Progenitor cell of endocrine pancreas (in vitro differentiated cells): ENCODE data around the gene PRR14. TPM values are rescaled to one million over a fixed set of nuclear protein-coding genes. Genes with fewer than 3 reads are reported as not detected.

Experiments used
- DNase-seq: peaks from one replicate; pipeline ENCODE4 v3.0.0; 2021; ENCODE audit warnings: low spot score; ENCODE audit not compliant: unreplicated experiment
- H3K27ac Mint-ChIP-seq: 2 replicates; pipeline ENCODE4 v1.8.0; 2021; ENCODE audit warnings: mild to moderate bottlenecking, moderate library complexity, mixed read lengths
- H3K27me3 Mint-ChIP-seq: 2 replicates; pipeline ENCODE4 v1.8.0; 2021; ENCODE audit warnings: mixed read lengths
- H3K36me3 Mint-ChIP-seq: 2 replicates; pipeline ENCODE4 v1.8.0; 2022; ENCODE audit warnings: mixed read lengths; ENCODE audit not compliant: insufficient read depth
- H3K4me1 Mint-ChIP-seq: 2 replicates; pipeline ENCODE4 v1.8.0; 2021; ENCODE audit warnings: low read depth, mixed read lengths
- H3K4me3 Mint-ChIP-seq: 2 replicates; pipeline ENCODE4 v1.8.0; 2021; ENCODE audit warnings: low read depth, mild to moderate bottlenecking, moderate library complexity, mixed read lengths
- H3K9me3 Mint-ChIP-seq: 2 replicates; pipeline ENCODE4 v1.8.0; 2021; ENCODE audit warnings: low read depth, mixed read lengths
- CTCF ChIP-seq: fragments of 200-600 bp; sonication (generic); IDR thresholded peaks from one replicate; pipeline ENCODE4 v1.5.0; 2021; ENCODE audit warnings: antibody characterized with exemption, mild to moderate bottlenecking; ENCODE audit not compliant: unreplicated experiment
- total RNA-seq: library from RNA; stranded (reverse); gene quantifications from 2 replicates; pipeline ENCODE4 v1.2.1, GENCODE V29; 2021

The PRR14 gene
- total RNA-seq, 1 donor from 2014 or later, result 58.7 TPM

- no peaks in the 10 kb centered on the region for H3K27me3 Mint-ChIP-seq
- DNase-seq, result no peak
Observed at GRCh38 chr16:30665830-30666190, 15.1 kb downstream of the PRR14 start.

GRCh38 chr16:30666681-30667080 lies 15.9 kb downstream of the PRR14 start:
- Mint-ChIP-seq H3K36me3 (peaks cover 23% of the 10 kb centered on the region), H3K27ac (no peak overlapping the region), H3K4me1 (no peaks in the 10 kb centered on the region), H3K27me3 (no peaks in the 10 kb centered on the region), H3K4me3 (no peak overlapping the region), H3K9me3 (no peaks in the 10 kb centered on the region)
- no peak for DNase-seq
- TF ChIP-seq CTCF, result no peak

More at GRCh38 chr16:30665830-30666190, 15.1 kb downstream of the PRR14 start:
- H3K4me1 Mint-ChIP-seq, result peaks cover 5% of the 10 kb centered on the region
- H3K36me3 Mint-ChIP-seq, result peaks cover 22% of the 10 kb centered on the region
- TF ChIP-seq CTCF, result no peak
- no peak overlapping the region for H3K27ac Mint-ChIP-seq
- H3K9me3 Mint-ChIP-seq, result no peaks in the 10 kb centered on the region
- H3K4me3 Mint-ChIP-seq, result no peak overlapping the region

GRCh38 chr16:30667361-30667905 lies 16.7 kb downstream of the PRR14 start:
- Mint-ChIP-seq H3K9me3 (no peaks in the 10 kb centered on the region), H3K27ac (no peak overlapping the region), H3K4me3 (no peak overlapping the region), H3K4me1 (no peaks in the 10 kb centered on the region), H3K36me3 (peaks cover 23% of the 10 kb centered on the region), H3K27me3 (no peaks in the 10 kb centered on the region)
- no peak for DNase-seq
- no peak for TF ChIP-seq CTCF

GRCh38 chr16:30668393-30668792 lies 17.6 kb downstream of the PRR14 start:
- H3K4me1 Mint-ChIP-seq, result no peaks in the 10 kb centered on the region
- TF ChIP-seq CTCF, result no peak
- no peaks in the 10 kb centered on the region for H3K27me3 Mint-ChIP-seq
- no peak overlapping the region for H3K4me3 Mint-ChIP-seq
- H3K9me3 Mint-ChIP-seq, result no peaks in the 10 kb centered on the region
- peaks cover 19% of the 10 kb centered on the region for H3K36me3 Mint-ChIP-seq
- DNase-seq, result no peak
- no peak overlapping the region for H3K27ac Mint-ChIP-seq

GRCh38 chr16:30669026-30669902 lies 18.5 kb downstream of the PRR14 start:
- Mint-ChIP-seq H3K27me3 (no peaks in the 10 kb centered on the region), H3K36me3 (peaks cover 16% of the 10 kb centered on the region), H3K4me3 (no peak overlapping the region), H3K9me3 (no peaks in the 10 kb centered on the region), H3K27ac (no peak overlapping the region), H3K4me1 (no peaks in the 10 kb centered on the region)
- no peak for TF ChIP-seq CTCF
- no peak for DNase-seq
